HG03066 (cell line): ENCODE data around the gene DENND1B.

Source experiments
- ATAC-seq: cut with Tn5 transposase; IDR thresholded peaks from one replicate; pipeline ENCODE4 v1.9.1; 2021; ENCODE audit warnings: low read depth; ENCODE audit not compliant: unreplicated experiment

Gene DENND1B

GRCh38 chr1:197686702-197687355 is 88.5 kb downstream of the DENND1B start:
- no peak for ATAC-seq

DNA sequence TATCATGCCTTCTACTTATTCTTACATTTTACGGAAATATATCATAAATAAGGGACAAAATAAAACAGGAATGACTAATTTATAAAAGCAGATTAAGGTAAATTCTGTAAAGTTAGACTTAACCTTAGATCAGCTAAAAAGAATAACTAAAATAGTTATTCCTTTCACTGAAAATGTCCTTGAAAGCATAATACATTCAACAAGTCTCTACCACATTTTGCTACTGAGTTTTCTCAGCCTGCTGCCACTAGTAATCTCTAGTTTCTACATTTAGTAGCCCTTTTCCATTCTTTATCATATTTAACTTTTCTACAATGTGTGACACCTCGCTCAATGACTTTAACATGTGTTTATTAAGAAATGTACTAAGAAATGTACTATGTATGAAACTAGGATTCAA is 89.0 kb downstream of the DENND1B start:
- ATAC-seq = no peak

- ATAC-seq = no peak
Observed at GRCh38 chr1:197685785-197686184, 89.5 kb downstream of the DENND1B start.

GRCh38 chr1:197683895-197684553 is 91.3 kb downstream of the DENND1B start:
- no peak for ATAC-seq

GRCh38 chr1:197683280-197683679 is 92.0 kb downstream of the DENND1B start:
- ATAC-seq = no peak

DNA sequence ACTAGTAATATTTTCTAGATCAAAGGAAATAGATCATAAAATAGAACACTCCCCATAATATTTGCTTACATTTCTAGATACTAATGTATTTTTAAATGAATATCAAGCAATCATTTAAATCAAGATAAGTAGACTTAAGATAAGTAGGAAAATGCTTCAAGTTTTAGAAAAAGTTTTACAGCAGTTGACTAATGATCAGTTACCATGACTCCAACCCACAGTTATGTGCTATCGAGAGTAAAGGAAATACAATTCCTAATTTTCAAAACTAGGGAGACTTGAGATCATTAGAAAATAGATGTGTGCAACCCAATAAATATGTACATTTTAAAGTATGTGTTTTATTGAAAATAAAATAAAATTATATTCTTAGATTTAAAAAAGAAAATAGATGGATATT is 95.0 kb downstream of the DENND1B start:
- no peak for ATAC-seq

- ATAC-seq = no peak
Observed at GRCh38 chr1:197677752-197678295, 97.5 kb downstream of the DENND1B start.

GRCh38 chr1:197677313-197677712 is 98.0 kb downstream of the DENND1B start:
- ATAC-seq = no peak

DNA sequence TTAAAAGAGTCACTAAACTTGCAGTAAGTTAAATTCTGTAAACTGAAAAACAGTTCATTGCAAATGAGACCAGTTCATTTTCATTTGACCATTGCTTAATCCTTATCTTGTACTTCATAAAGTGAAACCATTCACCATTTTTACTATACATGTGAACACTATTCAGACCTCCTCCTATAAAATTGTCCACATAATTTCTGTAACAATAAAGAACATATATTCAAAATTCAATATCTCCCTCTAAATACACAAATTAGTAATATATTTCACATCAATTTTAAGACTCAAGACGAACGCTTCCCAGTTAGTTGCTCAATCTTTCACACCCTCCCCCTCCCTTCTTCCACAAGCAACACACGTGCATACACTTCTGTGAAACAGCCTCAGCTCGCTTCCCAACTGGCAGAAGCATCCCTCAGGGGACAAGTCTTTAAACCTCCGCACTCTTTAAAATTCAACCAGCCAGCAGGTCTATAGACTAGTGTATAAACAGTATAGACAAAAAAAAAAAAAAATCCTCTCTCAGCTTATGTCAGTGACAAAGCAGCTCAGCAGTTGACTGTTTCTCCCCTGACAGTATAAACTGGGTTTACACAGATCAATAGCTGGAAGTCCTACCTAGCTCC is 99.6 kb downstream of the DENND1B start:
- ATAC-seq = no peak

- ATAC-seq = no peak
Observed at GRCh38 chr1:197674286-197674685, 101.0 kb downstream of the DENND1B start.

GRCh38 chr1:197673292-197673691 is 102.0 kb downstream of the DENND1B start:
- no peak for ATAC-seq

GRCh38 chr1:197672347-197672746 is 102.9 kb downstream of the DENND1B start:
- no peak for ATAC-seq

DNA sequence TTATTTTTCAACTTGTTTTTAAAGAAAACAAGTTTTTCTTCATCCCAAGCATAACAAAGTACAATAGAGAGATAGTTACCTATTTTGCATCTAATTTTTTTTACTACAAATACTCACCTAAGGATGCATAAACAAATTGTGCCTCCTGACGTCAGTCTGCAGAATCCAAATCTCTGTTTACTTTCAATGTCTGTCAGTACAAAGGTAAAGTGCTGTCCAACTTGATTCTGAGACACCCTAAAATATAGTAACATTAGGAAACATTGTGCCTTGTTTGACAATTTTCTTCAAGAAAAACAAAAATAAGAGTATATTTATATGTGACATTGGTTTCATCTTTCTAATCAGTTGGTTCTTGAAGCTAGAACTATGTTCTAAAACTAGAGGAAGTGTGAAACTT is 103.4 kb downstream of the DENND1B start:
- no peak for ATAC-seq

- ATAC-seq = no peak
Observed at GRCh38 chr1:197671140-197671539, 104.1 kb downstream of the DENND1B start.

- no peak for ATAC-seq
Observed at GRCh38 chr1:197666769-197667285, 108.5 kb downstream of the DENND1B start.

GRCh38 chr1:197664391-197664790 is 110.9 kb downstream of the DENND1B start:
- no peak for ATAC-seq

GRCh38 chr1:197663162-197663953 is 111.9 kb downstream of the DENND1B start:
- no peak for ATAC-seq

GRCh38 chr1:197660389-197660788 is 114.9 kb downstream of the DENND1B start:
- ATAC-seq = no peak

DNA sequence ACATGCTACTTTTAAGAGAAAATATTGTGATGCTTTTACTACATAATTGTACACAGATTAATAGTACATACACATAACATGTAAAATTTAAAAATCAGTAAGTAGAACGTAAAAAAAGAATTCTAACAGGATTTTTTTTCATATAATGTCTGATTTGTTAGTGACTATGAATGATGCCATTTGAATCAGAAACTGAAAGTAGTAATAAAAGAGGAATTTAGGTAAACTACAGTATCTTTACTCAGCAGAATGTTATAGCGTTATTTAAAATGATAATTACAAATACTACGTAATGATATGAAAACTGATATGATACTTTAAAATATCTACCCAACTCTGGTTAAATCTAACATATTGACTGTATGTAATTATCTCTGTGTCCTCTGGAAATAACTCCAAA is 116.1 kb downstream of the DENND1B start:
- no peak for ATAC-seq

- ATAC-seq = no peak
Observed at GRCh38 chr1:197649188-197649587, 126.1 kb downstream of the DENND1B start.

DNA sequence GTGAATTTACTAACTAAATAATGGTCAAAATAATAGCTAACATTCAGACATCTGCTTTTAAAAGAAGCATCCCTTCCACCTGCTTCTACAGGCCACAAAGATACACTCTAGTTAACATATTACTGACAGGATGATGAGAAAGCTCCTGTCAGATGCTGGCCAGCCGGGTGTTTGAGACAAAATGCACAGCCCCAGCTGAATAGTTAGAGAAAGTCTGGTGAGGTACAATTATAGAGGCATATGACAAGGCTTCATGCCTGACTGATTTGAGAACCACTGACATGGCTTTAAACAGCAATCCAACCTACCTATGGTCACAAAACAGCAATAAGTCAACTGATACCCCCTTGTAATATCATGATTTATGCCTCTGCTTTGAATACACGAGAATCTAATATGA is 137.0 kb downstream of the DENND1B start:
- no peak for ATAC-seq
